Astrocyte of the hippocampus (primary cell): Measurements from ENCODE around the gene PASD1.

ENCODE experiments used
- DNase-seq: peaks from one replicate; pipeline ENCODE4 v3.0.0; 2011; ENCODE audit warnings: low read depth, low spot score

PASD1 gene

DNA sequence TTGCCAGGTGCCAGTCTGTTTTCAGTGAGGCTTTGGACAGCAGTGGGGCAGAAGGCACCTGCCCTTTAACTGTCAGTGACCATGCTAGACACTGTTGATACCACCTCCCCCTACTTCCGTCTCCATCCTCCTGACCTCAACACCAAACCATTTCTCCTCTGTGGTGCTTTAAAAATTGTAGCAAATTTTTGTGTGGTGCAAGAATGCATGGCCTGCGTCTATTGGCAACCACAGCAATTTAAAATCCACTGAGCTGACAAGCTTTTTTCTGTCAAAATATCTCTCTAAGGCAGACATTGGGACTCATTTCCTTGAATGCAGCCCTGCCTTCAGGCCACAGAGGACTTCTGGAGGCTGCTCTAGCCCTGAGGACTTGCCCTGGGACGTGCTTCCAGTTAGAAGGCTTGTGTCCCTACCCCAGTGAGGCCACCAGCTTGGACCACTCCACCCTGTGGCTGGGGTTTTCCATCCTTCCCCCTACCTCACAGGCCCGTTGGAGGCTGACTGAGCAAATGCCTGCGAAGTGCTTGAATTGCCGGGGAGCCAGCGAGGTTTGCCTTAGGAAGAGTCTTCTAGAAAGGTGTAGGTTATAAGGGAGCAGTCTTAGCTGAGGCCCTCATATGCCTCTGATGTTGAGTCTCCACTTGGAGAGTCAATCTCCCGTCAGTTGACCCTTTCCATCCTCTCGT is 138.7 kb downstream of the PASD1 start:
- DNase-seq = peak; percentile 17

DNA sequence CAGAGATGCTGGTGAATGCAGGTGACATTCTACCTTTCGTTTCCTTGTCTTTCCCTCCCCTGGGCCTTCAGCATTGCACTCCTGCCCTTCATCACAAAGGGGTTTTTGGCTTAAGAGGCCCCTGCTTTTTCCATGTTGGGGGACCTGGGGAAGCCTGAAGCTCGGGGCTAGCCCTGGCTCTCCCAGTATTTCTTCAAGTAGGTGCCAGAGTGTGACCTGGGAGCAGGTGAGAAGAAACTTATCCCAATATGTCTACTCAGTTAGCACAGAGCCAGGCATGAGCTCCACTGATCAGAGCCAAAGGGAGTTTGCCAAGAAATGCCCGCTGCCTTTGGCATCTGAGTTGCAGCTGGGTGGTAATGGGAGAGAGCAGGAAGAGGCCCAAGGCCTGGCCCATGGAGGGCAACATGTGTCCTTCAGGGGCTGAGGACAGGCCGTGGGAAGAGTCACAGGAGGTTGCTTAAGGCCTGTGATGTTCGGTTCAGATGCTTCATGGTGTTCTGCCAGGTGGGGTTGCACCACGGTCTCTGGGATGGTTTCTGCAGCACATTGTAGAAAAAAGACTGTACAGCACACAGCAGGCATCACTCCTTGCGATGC is 139.4 kb downstream of the PASD1 start:
- no peak for DNase-seq

DNA sequence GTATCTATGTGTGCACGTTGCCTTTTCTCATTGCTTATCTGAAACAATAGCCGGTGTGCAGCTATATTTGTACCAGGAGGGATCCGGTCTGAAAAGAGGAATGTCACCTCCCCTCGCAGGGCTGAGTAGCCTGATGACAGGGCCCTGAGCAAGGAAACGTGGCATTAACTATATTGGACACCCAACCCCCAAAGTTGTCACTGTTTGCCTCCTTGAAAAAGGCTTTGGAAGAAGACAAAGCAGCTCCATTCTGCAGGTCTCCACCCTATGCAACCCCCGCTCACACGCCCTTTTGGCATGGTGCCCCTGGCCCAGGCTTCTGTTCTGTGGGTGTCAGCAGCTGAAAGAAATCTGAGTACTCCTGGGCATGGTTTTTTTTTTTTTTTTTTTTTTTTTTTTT is 140.0 kb downstream of the PASD1 start:
- peak; percentile 9 for DNase-seq

DNA sequence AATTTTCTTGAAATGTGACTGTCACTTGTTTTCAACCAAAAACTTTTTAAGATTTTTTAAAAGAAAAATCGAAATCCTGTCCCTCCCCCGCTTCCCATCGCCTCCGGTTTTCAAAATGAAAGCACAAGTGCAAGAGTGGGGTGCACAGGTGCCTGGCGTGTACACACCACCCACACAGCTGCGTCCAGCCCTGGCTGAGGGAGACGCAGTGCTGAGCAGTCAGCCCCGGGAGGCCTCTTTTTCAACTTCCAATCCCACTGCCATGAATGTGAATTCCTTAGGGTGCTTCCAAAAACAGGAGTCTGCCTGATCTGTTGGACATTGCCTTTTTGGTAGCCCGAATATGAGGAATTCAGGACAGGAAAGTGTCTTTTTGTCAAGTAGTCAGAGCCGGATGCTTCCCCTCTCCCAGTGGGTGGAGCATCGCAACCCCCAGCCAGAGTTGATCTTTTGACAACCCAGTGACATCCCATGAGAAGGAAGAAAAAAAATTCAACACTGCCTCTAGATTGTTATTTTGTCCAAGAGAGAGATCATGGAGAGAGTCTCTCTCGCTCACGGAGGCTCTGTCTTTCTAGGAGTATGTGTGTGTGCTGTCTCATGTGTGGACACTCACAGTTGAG is 140.7 kb downstream of the PASD1 start:
- no peak for DNase-seq

DNA sequence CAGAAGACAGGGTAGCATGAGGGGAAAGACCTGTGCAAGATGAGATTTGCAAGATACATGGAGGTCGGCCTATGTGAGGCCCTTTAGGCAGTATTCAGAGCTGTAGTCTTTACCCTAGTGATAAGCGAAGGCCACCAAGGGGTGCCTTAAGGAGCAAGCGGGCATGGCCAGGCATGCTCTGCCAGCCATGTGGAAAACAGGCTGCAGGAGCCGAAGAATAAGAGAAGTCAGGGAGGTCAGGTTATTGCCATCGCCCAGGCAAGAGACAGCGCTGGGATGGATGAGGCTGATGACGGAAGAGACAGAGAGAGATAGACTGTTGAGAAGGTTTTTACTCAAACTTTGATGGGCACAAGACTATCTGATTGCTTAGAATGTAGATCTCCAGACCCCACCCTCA is 145.3 kb downstream of the PASD1 start:
- no peak for DNase-seq

DNA sequence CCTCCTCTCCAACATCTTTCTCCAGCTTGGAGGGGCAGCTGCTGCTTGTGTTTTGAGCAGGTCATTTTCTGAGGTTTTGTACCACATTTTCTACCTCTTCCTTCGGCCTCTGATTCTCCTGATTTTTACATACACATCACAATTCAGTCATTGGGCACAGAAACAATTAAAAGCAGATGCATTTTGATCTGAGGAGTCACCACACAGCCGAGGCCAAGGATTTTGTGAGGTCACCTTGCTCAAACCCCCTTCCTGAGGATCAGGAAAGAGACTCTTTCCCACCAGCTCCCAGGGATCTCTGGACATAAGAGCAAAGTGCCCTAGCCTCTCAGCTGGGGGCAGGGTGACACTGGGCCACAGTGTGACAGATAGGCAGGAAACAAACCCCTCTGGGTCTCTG is 147.0 kb downstream of the PASD1 start:
- DNase-seq = no peak

DNA sequence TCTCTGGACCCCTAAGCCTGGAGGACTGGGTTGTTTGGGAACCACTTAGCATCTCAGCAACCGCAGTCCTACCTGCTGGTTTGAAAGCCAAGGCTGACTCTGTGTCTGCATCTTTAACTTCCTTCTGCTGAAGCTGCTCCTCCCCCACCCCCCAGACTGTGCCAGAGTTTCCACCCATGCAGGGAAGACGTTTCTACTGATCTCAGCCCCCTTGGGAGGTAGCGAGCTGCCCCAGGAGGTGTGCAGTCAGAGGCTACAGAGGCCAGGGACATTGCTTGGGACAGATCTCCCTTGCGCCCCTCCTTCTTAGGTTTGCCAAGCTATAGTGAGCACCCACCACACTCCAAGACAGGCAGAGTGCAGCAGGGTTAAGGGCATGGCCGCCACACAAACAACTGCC is 147.7 kb downstream of the PASD1 start:
- DNase-seq = no peak

DNA sequence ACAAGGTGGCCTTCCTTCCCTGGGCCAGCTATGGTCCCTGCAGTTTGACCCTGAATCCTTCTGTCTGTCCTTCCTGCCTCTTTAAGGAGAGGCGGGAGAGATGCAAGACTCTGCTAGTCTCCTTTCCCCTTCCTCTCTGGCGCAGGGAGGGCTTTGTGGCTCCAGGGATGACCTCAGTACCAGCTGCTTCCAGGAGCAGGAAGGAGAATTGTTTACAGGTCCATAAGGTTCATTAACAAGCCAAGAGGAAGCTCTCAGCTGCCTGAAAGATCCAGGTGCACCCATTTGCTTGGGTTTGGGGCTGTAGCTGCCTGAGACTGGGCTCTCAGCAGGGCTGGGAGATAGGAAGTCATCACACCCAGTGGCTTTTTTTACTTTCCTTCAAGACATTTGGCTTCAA is 148.3 kb downstream of the PASD1 start:
- DNase-seq = no peak

DNA sequence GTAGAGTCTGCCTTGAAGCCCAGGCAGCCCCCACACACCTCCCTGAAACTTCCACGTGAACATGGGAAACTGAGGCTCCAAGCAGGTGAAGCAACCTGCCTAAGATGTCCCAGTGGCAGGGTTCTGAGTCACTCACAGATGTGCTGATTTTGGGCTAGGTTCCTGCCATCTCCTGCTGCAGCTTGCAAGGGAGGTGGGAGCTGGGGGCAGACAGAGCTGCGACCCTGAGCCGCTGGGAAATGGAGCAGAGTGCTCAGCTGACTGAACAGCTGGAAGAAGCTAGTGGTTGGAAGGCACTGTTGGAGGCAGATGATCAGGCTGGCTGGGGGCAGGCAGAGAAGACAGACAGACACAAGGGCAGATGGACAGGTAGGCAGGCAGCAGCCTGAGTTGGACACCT is 148.8 kb downstream of the PASD1 start:
- DNase-seq = no peak

DNA sequence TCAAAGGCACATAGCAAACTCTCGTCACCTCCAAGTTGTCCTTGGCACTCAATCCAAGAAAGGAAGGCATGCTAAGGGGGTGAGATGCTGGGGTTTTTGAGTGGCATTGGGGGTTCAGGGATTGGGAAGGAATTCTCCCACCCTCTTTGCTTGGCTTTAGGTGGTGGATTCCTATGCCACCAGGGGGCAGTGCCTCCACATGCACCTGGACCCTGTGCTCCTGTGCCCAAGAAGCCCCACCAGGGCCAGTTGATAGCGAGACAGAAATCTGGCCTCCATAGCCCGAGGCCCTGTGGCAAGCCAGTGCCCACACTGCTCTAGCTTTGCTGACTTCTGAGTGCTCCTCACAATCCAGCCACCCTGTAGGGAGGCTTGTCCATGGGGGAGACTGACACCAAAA is 150.4 kb downstream of the PASD1 start:
- DNase-seq = peak; percentile 33

DNA sequence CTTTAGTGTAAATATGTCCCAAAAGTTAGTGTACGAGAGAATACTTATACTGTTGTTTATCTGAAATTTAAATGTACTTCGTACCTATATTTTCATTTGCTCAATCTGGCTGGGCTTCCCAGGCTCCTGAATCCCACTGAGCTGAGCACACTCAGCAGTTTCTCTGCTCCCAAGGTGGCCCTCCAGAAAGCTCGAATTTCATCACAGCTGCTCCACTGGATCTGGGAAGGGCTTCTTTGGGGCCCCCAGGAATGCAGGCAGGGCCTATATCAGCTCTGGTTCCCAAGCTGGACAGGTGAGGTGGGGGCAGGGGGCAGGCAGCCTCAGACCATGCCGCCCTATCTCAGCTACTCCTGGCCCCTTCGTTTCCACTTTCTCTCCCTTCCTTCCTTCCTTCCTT is 150.9 kb downstream of the PASD1 start:
- no peak for DNase-seq

DNA sequence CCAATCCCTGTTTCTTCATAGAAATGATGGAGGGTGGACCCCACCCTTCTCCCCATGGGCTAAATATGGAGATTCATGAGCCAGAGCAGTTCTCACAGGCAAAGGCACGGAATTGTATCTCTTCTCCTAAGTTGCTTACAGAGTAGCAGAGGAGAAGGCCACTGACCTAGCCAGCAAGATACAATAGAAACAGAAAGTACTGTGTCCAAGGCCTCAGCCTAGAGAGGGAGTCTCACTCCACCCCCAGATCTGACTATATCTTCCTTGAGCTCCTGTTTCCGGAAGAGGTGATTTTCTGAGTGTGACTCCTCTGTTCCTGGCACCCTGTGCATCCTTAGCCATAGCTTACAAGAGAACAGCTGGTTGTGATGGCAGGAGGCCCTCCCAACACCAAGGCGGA is 152.3 kb downstream of the PASD1 start, which contains the start of gene FATE1:
Gene FATE1, plus strand, starts transcription at position 284 of the 400 bp plus-strand sequence. Its CDS starts 85 bp downstream, at position 369.
- no peak for DNase-seq

DNA sequence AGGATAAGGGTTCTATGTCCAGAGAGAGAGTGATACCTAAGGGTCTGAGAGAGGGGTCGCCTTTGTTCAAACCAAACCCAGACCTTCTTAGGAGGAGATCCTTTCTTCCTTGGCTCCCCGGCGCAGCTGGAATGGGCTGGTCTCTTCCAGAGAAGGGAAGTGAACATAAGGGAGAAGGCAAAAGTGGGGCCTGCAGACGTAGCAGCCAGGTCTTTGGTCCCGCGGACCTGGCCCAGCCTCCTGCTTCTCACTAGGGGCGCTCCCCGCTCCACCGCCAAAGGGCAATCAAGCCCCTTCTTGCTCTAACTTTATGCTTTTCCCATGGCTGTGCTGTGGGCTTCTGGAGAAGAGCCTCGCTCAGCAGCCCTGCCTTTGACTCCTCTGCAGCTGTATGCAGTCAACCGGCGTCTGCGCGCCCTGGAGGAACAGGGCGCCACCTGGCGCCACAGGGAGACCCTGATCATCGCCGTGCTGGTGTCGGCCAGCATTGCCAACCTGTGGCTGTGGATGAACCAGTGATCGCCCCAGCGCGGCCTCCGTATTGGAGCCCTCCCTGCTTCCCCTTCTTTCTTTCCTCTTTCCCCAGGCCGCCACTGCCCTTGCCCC is 158.9 kb downstream of the PASD1 start:
- DNase-seq = peak; percentile 46

DNA sequence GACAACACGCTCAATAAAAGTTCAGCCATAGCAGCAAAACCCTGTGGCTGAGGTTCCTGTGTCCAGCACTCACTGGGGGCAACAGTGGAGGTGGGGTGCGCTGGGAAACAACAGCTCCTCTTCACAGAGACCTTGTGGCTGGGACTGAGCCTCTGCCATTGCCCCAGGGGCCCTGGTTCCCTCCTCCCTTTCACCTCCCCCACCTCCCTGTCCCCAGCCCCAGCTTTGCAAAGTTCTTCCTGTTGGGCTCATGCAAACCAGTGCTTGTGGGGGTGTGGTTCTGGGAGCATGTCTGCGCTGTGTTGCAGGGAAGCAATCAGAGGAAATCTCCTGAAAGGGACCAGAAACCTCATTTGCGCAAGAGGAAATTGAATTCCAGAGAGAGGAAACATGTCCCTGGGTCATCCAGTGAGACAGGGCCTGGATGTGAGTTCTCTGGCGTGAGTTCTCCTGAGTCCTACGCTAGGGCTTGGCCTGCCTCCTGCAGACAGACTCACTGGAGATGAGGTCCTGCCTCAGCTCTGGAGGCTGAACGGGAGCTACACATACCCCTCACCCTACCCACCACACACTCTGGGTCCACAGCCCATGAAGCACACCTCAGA is 159.8 kb downstream of the PASD1 start:
- DNase-seq = no peak

DNA sequence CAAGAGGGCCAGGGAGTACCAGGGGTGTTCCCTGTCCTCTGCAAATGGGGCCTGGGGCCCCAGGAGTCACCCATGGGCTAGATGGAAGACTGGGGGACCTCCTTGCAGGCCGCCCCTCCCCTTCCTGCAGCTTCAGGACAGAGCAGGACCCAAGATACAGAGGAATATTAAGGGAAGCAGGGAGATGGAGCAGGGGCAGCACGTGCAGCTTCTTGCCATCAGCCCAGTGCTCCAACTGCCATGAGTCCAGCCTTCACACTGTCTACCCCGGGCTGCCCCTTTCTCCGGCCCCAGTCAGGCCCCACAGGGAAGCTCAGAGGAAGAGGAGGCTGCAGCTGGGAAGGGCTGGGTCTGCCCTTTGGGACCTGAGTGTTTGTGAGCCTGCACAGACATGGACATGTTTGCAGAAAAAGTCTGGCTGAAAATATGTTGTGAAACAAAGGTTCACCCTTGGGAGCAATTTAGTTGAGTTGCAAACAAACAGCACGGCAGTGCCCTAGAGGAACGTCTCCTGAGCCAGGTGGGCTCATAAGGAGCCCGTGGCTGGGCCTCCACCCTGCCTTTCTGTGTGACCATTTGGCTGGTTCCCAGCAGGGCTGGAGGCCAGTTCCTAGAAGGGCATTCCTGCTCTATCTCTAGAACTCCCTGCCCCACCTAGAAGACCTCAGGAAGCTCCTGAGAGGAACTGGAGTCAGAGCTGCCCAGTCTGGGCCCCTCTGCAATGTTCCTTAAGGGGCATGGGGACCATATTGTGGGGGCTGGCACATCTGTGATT is 161.3 kb downstream of the PASD1 start:
- no peak for DNase-seq

DNA sequence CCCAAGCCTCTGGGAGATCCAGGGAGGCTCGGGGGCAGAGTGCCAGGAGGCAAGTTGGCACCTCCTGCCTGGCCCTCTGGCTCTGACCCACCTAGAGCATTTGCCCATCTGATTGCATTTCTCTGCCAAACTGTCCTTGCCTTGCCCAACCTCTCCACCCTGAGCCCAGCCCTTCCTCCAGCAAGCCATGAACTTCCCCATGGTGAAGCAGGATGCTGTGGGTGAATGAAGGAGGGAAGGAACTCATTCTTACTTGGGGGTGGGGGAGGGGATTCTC is 161.8 kb downstream of the PASD1 start:
- no peak for DNase-seq
